ENCODE results near the gene PRKCA.
A peak's percentile ranks its signal among the peaks of the same experiment; 100 is the strongest.

PRKCA gene

GRCh38 chr17:66525338-66525737 is 222.9 kb downstream of the PRKCA start:
- DNase-seq, result no peak

GRCh38 chr17:66526827-66527226 is 224.4 kb downstream of the PRKCA start:
- DNase-seq, result no peak

- no peak for DNase-seq
Measured at GRCh38 chr17:66527335-66527734, 224.9 kb downstream of the PRKCA start.

GRCh38 chr17:66531851-66532295 is 229.5 kb downstream of the PRKCA start:
- no peak for DNase-seq

- DNase-seq, result no peak
Measured at GRCh38 chr17:66533572-66533971, 231.2 kb downstream of the PRKCA start.

GRCh38 chr17:66533986-66534385 is 231.6 kb downstream of the PRKCA start:
- DNase-seq, result no peak

GRCh38 chr17:66535611-66536010 is 233.2 kb downstream of the PRKCA start:
- no peak for DNase-seq

GRCh38 chr17:66537502-66537901 is 235.1 kb downstream of the PRKCA start:
- DNase-seq, result no peak

- DNase-seq, result no peak
Measured at GRCh38 chr17:66538776-66539175, 236.4 kb downstream of the PRKCA start.

GRCh38 chr17:66540131-66540781 is 237.8 kb downstream of the PRKCA start:
- no peak for DNase-seq

- DNase-seq, result no peak
Measured at GRCh38 chr17:66541461-66542128, 239.2 kb downstream of the PRKCA start.

GRCh38 chr17:66542129-66542966 is 239.9 kb downstream of the PRKCA start:
- no peak for DNase-seq

GRCh38 chr17:66542967-66543520 is 240.6 kb downstream of the PRKCA start:
- no peak for DNase-seq

GRCh38 chr17:66543526-66543925 is 241.1 kb downstream of the PRKCA start:
- DNase-seq, result no peak

- no peak for DNase-seq
Measured at GRCh38 chr17:66545918-66546317, 243.5 kb downstream of the PRKCA start.

- peak; percentile 19 for DNase-seq
Measured at GRCh38 chr17:66547151-66547865, 244.9 kb downstream of the PRKCA start.

GRCh38 chr17:66548158-66548557 is 245.7 kb downstream of the PRKCA start:
- peak; percentile 57 for DNase-seq

GRCh38 chr17:66548659-66549310 is 246.4 kb downstream of the PRKCA start:
- DNase-seq, result no peak

GRCh38 chr17:66549311-66549704 is 246.9 kb downstream of the PRKCA start:
- peak; percentile 13 for DNase-seq

- DNase-seq, result no peak
Measured at GRCh38 chr17:66549731-66550207, 247.4 kb downstream of the PRKCA start.

GRCh38 chr17:66551839-66552238 is 249.4 kb downstream of the PRKCA start:
- DNase-seq, result no peak

GRCh38 chr17:66552371-66552770 is 250.0 kb downstream of the PRKCA start:
- no peak for DNase-seq
